TTC549 (cell line): ENCODE measurements around the gene PCGF3.
A peak's percentile ranks its signal among the peaks of the same experiment; 100 is the strongest.
"Not testable (repeated sequence)": the region's sequence is repeated elsewhere in the genome, so short reads cannot be mapped to it uniquely, and the experiment has no call there.

ENCODE experiments used
- FAIRE-seq: peaks from 2 replicates; lab custom pipeline; 2012; peaks lifted over from hg19 to GRCh38; lab: Jason Lieb, UNC

PCGF3 gene

DNA sequence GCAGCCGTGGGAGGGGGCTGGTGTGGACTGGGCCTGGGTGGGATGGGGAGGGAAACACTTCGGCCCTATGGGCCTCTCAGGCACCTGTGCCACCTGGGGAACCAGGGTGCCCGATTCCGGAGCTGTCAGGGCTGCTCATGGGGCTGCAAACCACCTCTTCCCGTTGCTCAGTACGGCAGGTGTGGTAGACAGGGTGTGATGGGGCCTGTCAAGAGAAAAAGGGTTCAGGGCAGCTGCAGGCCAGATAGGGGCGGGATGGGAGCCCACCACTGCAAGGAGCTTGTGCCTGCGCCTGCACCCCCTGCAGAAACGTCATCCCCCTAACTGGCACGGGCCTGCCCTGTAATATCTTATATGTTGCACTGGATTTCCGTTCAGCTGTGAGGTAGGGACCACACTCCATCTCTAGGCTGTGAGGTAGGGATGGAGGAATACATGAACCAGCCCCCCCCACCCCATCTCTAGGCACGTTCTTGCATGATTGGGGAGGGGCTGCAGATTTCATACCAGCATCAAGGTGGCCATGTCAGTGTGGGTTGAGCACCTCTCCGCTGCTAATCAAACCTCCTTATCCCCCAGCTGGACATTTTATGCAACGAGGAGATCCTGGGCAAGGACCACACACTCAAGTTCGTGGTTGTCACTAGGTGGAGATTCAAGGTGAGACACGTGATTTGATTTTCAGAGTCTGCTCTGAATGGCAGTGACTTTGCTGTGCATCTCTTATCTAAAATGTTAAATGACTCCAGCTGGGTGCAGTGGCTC lies 59.0 kb downstream of the PCGF3 start:
- no peak for FAIRE-seq

DNA sequence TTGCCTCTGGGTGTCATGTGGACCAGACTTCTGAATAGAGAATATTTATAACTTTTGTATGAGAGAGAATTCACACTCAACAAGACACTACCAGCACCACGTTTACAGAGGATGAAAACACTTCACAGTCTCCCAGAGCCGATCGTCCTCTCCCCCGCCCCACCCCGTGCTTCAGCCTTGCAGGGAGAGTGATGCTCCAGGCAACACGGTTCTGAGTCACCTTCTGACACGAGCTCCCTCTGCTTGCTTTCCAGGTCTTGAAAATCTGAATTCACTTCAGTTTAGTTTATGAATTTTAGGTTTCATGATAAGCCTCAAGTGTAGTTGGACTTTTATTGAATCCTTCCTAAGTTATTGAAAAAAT lies 60.5 kb downstream of the PCGF3 start:
- FAIRE-seq = no peak

DNA sequence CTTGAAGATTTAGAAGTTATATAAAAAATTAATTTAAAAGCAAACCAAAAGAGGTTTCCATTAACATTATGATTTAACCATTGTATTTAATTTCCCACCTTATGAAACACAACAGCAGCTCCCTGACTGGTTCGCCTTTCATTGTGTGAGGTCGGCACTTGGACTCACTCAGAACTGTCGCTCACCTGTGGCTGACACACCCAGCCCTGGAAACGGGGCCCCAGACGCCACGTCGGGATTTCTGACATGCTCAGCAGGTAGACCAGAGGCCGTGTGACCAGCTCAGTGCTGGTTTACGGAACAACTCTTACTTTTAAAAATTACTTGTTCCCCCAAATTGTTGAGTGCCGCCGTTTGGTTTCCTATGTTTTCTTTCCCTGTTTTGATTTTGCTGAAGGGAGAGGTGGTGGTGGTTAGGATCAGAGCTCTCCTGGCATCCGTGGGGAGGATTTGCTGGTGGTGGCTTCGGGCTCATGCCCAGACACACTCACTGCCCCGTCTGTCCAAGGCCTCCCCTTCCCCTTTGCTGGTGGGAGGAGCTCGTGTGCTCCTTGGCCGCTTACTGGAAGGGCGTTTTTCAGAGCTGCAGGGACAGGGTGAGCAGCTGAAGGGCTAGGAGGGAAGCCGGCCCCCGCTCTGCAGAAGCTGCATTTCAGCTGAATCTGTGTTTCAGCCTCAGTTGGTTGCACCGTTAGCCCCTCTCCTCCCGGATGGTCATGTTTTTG lies 61.1 kb downstream of the PCGF3 start:
- FAIRE-seq = no peak

DNA sequence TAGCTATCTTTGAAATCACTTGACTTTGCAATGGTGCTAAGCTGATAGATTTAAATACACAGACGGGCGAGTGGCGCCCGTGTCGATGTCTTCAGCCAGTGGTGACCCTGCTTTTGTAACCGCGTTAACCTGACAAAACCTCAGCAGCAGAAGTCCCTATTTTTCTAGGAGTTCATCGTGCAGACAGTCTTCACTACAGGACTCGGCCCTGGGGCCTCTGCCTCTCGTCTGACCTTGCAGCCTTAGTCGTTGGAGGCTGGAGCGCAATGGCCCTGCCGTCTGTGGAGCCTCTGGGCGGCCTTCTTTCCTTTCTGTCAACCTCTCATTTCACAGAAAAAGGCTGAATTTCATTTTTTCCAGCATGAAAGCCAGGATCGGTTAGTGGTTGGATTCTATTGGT lies 62.4 kb downstream of the PCGF3 start:
- no peak for FAIRE-seq

DNA sequence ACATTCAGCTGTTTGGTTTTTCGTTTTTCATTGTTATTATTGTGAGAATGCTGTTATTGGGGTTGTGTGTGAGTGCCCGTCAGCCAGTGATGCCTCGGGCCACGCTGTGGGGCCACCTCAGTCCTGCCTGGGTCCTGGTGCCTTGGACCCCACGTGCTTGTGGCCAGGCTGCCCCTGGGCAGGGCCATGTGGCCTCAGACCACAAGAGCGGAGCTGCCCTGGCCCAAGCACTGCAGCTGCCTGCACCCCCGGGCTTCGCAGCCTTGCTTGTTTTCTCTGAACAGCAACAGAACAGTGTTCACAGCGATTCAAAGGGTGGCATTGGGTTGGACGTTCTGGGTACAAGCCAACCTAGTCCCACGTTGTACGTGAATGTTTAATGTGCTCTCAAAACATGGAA lies 63.4 kb downstream of the PCGF3 start:
- FAIRE-seq = no peak

DNA sequence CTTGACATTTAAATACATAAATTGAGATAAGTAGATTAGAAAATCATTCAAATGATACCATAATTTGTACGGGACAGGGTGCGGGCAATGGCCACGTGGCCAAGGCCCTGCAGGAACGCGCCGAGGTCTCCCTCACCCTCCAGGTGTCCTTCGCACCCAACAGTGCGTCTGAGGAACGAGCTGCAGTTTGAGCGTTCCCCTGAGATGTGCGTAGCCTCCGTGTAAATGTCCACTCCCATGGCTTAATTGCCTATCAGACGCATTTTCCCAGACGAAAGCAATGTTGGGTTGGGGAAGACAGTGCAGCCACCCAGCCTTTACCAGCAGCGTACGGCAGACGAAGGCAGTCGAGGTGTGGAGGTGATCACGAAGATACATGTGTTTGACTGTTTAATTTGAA lies 63.9 kb downstream of the PCGF3 start:
- no peak for FAIRE-seq

DNA sequence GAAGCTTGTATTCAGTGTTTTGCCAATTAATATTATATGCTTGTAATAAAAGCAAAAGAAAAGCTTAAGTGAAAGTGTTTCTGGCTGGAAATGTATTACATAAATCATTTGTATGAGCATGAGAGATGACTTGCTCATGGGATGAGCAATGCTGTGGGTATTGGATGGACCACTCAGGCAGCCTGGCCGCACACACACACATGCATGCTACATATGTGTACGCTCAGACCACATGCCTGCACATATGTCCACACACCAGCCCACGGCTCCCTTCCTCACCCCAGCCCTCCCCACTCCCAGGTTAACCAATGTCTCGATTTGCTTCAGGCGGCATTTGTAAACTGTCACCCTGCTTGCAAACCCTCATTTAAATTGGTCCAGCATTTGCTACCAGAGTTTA lies 64.4 kb downstream of the PCGF3 start:
- no peak for FAIRE-seq

DNA sequence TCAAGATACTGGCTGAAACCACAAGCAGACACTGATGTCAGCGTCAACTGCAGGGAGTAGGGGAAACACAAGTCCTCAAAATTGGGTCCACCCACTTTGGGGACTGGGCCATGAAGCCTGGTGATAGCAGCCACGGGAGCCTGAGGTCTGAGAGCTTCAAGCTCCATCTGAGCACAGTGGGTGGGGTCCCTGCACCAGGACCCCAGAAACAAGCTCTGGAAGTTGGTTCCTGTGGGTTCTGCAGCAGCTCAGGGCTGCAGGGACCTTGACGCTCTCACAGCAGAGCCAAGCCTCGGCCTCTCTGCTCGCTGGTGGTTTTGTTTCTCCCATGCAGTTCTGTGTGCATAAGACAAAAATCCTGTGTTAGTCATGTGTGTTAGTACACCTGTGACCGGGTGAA lies 65.8 kb downstream of the PCGF3 start:
- FAIRE-seq = no peak

DNA sequence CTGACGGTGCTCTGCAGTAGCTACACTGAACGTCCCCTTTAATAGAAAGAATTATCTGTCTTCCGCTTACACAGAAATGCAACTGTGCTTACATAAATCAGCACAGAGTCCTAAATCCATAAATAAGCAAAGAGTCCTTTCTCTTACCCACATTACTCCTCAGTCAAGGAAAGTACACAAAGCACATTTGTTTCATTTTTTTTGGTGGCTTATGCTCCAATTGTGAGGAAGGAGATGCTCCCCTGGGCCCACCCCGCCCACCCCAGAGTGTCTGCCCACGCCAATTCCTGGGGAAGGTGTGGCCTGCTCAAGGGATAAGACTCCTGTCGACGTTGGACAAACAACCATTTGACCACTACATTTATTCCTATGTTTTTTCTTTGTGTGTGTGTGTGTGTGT lies 66.5 kb downstream of the PCGF3 start:
- FAIRE-seq = no peak

DNA sequence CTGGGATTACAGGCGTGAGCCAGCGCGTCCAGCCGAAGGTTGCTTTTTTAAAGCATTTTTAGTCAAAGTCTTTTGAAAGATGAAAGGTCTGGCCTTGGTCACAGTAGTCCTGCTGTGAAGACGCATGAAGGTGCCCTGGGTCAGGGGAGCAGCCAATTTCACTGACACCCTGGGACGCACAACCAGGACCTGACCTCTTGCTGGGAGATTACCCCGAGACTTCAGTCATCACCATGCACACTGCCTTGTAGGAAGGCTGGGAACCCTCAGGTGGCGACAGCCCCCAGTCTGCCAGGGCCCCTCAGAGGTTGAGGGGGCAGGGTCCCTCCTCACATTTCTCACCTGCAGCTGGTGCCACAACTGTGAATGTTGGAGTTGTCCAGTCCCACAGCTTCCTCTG lies 67.1 kb downstream of the PCGF3 start:
- FAIRE-seq = no peak

DNA sequence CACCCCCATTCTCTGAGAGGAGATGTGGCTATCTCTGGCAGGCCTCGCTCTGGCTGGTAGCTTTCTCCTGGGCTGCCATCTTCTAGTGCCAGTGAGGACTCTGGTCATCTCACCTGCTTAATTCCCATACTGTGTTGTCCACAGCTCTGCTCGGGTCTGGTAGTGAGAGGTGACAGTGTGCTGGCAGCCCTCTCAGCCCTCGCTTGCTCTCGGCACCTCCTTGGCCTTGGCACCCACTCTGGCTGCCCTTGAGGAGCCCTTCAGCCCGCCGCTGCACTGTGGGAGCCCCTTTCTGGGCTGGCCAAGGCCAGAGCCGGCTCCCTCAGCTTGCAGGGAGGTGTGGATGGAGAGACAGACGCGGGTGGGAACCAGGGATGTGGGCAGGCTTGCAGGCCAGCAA lies 67.6 kb downstream of the PCGF3 start:
- FAIRE-seq = no peak

DNA sequence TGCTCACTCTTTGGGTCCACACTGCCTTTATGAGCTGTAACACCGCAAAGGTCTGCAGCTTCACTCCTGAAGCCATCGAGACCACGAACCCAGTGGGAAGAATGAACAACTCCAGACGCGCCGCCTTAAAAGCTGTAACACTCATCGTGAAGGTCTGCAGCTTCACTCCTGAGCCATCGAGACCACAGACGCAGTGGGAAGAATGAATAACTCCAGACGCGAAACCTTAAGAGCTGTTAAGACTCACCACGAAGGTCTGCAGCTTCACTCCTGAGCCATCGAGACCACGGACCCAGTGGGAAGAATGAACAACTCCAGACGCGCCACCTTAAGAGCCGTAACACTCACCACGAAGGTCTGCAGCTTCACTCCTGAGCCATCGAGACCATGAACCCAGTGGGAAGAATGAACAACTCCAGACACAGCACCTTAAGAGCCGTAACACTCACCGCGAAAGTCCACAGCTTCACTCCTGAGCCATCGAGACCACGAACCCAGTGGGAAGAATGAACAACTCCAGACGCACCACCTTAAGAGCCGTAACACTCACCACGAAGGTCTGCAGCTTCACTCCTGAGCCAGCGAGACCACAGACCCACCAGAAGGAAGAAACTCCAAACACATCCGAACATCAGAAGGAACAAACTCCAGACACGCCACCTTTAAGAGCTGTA lies 68.9 kb downstream of the PCGF3 start:
- not testable (repeated sequence) for FAIRE-seq

DNA sequence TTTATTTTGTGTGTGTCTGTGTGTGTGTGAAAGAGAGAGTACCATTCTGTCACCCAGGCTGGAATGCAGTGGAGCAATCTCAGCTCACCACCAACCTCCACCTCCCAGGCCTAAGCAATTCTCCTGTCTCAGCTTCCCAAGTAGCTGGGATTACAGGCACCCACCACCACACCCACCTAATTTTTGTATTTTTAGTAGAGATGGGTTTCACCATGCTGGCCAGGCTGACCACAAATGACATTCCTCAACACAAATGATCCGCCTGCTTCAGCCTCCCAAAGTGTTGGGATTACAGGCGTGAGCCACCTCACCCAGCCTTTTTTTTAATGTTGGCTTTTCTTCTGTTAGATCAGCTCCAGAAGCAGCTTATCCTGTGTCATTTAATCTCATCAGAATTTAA lies 69.9 kb downstream of the PCGF3 start:
- FAIRE-seq = not testable (repeated sequence)

DNA sequence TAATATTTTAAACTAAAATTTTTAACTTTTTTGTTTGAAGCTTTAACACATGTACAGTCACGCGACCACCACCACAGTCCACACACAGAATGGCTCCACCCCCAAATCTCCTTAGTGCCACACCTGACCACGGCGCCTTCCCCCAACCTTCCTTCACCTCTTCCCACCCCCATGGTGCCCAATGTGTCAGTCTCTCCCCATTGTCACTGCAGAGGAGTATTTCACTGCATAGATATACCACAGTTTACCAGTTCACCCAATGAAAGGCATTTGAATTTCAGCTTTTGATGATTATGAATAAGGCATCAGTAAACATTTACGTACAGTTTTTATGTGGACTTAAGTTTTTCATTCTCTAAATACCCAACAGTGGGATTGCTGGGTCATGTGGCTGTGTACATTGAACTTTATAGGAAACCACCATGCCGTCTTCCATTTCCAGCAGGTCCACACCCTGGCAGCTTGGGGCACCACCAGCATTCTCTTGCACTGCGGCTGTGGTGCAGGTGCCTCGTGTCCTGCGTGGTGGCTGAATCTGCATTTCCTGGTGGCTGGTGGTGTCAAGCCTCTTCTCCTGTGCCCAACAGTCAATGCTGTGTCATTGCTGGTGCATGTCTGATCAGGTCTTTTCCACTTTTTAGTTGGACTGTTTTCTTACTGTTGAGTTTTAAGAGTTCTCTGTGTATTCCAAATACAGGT lies 71.3 kb downstream of the PCGF3 start:
- FAIRE-seq = no peak

DNA sequence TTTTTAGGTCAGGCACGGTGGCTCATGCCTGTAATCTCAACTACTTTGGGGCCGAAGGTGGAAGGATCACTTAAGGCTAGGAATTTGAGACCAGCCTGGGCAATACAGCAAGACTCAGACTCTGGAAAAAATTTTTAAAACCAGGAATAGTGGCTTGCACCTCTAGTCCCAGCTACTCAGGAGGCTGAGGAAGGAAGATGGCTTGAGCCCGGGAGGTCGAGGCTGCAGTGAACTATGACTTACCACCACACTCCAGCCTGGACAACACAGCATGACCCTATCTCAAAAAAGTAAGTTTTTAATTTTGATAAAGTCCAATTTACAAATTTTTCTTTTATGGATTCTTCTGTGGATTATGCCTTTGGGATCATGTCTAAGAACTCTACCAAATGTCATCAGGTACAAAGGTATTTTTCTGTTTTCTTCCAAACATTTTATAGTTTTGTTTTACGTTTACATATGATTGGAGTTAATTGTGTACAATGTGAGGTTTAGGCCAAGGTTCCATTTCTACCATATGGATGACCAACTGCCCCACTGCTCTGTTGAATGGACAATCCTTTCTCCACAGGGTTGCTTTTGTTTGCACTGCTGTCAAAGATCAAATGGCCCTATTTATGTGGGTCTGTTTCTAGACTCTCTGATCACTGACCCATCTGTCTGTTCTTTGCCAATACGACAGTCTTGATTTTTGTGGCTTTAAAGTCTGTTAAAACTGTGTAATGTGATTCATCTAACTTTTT lies 72.1 kb downstream of the PCGF3 start:
- no peak for FAIRE-seq

DNA sequence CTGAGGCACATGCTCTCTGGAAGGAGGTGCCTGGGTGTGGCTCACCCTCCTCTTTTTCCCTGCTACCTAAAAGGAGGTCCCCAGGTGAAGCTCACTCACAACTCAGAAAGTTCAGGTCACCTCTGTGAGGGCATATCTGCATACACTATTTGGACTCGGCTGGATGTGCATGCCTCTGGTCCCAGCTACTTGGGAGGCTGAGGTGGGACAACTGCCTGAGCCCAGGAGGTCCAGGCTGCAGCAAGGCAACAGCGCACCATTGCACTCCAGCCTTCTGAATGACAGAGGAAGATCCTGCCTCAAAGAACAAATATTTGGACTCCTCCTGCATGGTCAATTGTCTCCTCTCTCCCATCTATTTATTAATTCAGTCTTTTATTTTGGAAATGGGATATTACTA lies 73.9 kb downstream of the PCGF3 start:
- no peak for FAIRE-seq

DNA sequence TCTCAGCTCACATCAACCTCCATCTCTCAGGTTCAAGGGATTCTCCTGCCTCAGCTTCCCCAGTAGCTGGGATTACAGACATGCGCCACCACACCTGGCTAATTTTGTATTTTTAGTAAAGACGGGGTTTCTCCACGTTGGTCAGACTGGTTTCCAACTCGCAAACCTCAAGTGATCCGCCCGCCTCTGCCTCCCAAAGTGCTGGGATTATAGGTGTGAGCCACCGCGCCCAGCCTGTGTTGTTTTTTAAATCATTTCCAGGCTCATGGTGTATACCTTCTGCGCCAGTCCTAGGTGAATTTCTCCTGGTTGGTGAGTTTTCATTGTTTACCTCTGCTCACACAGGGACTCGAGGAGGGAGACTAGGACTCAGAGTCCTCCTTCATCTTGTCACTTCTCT lies 74.6 kb downstream of the PCGF3 start:
- FAIRE-seq = not testable (repeated sequence)

DNA sequence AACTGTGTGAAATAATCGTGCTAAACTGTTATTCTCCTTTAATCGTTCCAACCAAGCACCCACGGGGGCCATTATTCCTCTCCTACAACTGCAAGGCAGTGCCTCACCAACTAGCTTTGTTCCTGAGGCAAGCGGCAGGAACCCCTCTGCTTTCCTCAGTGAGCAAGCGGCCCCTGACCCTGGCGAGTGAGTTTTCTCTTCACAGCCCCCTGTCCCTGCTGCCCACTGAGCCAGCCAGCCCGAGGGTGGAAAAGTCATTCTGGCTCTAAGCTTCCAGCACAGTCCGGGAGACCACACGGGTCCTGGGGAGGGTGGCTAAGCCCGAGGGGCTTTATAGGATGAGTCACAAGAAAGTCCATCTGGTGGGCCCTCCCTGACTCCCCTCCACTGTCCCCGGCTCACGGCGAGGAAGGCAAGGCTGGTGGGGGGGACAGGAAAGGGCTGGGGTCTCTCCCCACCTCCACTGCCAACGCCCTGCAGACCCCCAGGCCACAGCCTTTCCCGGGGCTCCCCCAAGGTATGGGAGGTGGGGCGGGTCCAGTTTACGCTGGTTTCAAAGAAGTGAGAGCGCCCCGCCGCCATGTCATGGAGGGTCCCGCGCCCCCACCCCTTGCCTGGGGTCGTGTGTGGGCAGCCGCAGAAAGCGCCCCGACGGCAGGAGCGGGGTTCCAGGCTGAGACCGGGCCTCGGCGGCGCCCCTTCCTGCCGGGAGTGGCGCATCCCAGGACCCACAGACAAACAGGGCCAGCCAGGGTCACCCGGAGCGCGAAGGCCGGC lies 75.3 kb downstream of the PCGF3 start:
- FAIRE-seq = no peak

DNA sequence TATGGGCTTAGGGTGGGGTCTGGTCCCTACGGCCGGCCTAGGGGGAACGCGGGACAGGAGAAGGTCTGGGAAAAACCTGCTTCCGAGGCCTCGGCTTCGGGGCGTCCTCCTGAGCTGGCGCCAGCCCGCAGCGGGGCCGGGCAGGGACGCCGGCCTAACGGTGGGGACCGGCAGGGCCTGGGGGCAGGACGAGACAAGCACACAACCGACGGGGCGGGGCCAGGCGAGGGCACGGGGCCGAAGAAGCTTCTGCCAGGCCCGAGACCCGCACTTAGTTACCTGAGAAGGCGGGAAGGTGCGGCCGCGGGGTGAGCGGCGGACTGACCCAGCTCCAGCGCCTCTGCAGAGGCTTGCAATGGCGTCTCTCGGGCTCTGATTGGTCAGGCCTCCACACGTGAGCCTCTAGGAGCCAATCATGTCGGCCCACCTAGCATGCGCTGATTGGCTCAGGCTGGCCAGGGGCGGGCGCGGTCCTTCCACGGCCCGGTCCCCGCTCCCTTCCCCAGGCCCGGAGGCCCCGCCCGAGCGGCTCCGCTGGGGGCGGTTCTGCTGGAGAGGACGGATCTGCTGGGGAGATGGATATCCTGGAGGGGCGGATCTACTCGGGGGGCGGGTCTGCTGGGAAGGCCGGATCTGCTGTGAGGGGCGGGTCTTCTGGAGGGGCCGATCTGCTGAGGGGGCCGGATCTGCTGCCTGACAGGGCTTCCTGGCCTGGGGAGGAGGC lies 76.0 kb downstream of the PCGF3 start:
- FAIRE-seq = peak; percentile 95
